Measurements from ENCODE around the gene SCN1A. TPM values are rescaled to one million over a fixed set of nuclear protein-coding genes. Genes with fewer than 3 reads are reported as not detected.

SCN1A gene
- polyA plus RNA-seq, 3 donors, result not detected

GRCh38 chr2:166042768-166043390, 84.9 kb downstream of the SCN1A start:
- H3K4me3 Mint-ChIP-seq, result no peak overlapping the region
- no peak overlapping the region for H3K4me3 ChIP-seq (replicated peaks in 1 of 3; ENCODE audit: low read depth in 2 of 3, low read length in 3 of 3)
- no peaks in the 10 kb centered on the region for H4K20me1 ChIP-seq (ENCODE audit: insufficient read depth, low read length)
- no peak overlapping the region for H3K4me2 ChIP-seq (replicated peaks; ENCODE audit: extremely low read depth, low read length, poor library complexity, severe bottlenecking)
- H3K4me1 ChIP-seq (ENCODE audit: control insufficient read depth in 1 of 2, insufficient read depth in 2 of 2, low read length in 2 of 2), result no peaks in the 10 kb centered on the region
- H2AFZ ChIP-seq (ENCODE audit: insufficient read depth, low read depth, low read length, poor library complexity, severe bottlenecking), result no peak overlapping the region
- TF ChIP-seq CTCF (IDR thresholded peaks at IDR 0.05), result no peak
- no peaks in the 10 kb centered on the region for H3K36me3 ChIP-seq (replicated peaks in 1 of 2; ENCODE audit: control insufficient read depth in 1 of 2, insufficient read depth in 2 of 2, low read length in 2 of 2)
- H3K27me3 Mint-ChIP-seq (ENCODE audit: low read depth in 3 of 3), result peaks cover 0 to 4% (median 2%) of the 10 kb centered on the region in 3 donors
- no peak overlapping the region for H3K27ac Mint-ChIP-seq
- H3K36me3 Mint-ChIP-seq, result no peaks in the 10 kb centered on the region
- H3K4me1 Mint-ChIP-seq, result no peaks in the 10 kb centered on the region
- H3K79me2 ChIP-seq (ENCODE audit: insufficient read depth, low read length), result no peaks in the 10 kb centered on the region
- H3K9ac ChIP-seq (ENCODE audit: insufficient read depth, low read length, poor library complexity, severe bottlenecking), result no peak overlapping the region
- DNase-seq, result no peak
- intact Hi-C loops (cut with micrococcal nuclease), result no loop called here
- H3K9me3 ChIP-seq (replicated peaks in 1 of 2; ENCODE audit: control insufficient read depth in 1 of 2, insufficient read depth in 1 of 2, low read length in 2 of 2), result no peaks in the 10 kb centered on the region
- no peak overlapping the region for H3K27ac ChIP-seq (ENCODE audit: low read depth in 1 of 2, low read length in 2 of 2)
- peaks cover 0 to 4% (median 0%) of the 10 kb centered on the region in 7 donors for H3K9me3 Mint-ChIP-seq
- H3K27me3 ChIP-seq (ENCODE audit: control insufficient read depth in 2 of 2, insufficient read depth in 2 of 2, low read length in 2 of 2), result no peaks in the 10 kb centered on the region

- intact Hi-C loops (cut with micrococcal nuclease), result no loop called here
- H3K4me1 Mint-ChIP-seq, result no peaks in the 10 kb centered on the region
- no peaks in the 10 kb centered on the region for H3K36me3 Mint-ChIP-seq
- no peak for DNase-seq
- H4K20me1 ChIP-seq (ENCODE audit: insufficient read depth, low read length), result no peaks in the 10 kb centered on the region
- no peaks in the 10 kb centered on the region for H3K27me3 ChIP-seq (ENCODE audit: control insufficient read depth in 2 of 2, insufficient read depth in 2 of 2, low read length in 2 of 2)
- no peaks in the 10 kb centered on the region for H3K4me1 ChIP-seq (ENCODE audit: control insufficient read depth in 1 of 2, insufficient read depth in 2 of 2, low read length in 2 of 2)
- WGBS (ENCODE audit: insufficient coverage), result no CpG with 5 or more reads among the region's 1 CpG
- no peak overlapping the region for H3K4me3 ChIP-seq (replicated peaks in 1 of 3; ENCODE audit: low read depth in 2 of 3, low read length in 3 of 3)
- H3K27me3 Mint-ChIP-seq (ENCODE audit: low read depth in 3 of 3), result peaks cover 0 to 4% (median 2%) of the 10 kb centered on the region in 3 donors
- no peaks in the 10 kb centered on the region for H3K79me2 ChIP-seq (ENCODE audit: insufficient read depth, low read length)
- H3K27ac ChIP-seq (ENCODE audit: low read depth in 1 of 2, low read length in 2 of 2), result no peak overlapping the region
- no peak overlapping the region for H3K4me3 Mint-ChIP-seq
- peaks cover 0 to 4% (median 0%) of the 10 kb centered on the region in 7 donors for H3K9me3 Mint-ChIP-seq
- H3K36me3 ChIP-seq (replicated peaks in 1 of 2; ENCODE audit: control insufficient read depth in 1 of 2, insufficient read depth in 2 of 2, low read length in 2 of 2), result no peaks in the 10 kb centered on the region
- H3K9me3 ChIP-seq (replicated peaks in 1 of 2; ENCODE audit: control insufficient read depth in 1 of 2, insufficient read depth in 1 of 2, low read length in 2 of 2), result no peaks in the 10 kb centered on the region
- H3K9ac ChIP-seq (ENCODE audit: insufficient read depth, low read length, poor library complexity, severe bottlenecking), result no peak overlapping the region
- no peak for TF ChIP-seq CTCF (IDR thresholded peaks at IDR 0.05)
- no peak overlapping the region for H2AFZ ChIP-seq (ENCODE audit: insufficient read depth, low read depth, low read length, poor library complexity, severe bottlenecking)
- H3K27ac Mint-ChIP-seq, result no peak overlapping the region
- H3K4me2 ChIP-seq (replicated peaks; ENCODE audit: extremely low read depth, low read length, poor library complexity, severe bottlenecking), result no peak overlapping the region
Observed at GRCh38 chr2:166042356-166042755, 85.5 kb downstream of the SCN1A start.

All from CD14-positive monocyte (primary cell).